H54 (cell line): ENCODE measurements around the gene IFI35.
A peak's percentile ranks its signal among the peaks of the same experiment; 100 is the strongest.
"Not testable (repeated sequence)": the region's sequence is repeated elsewhere in the genome, so short reads cannot be mapped to it uniquely, and the experiment has no call there.

ENCODE experiments used
- DNase-seq: peaks from one replicate; pipeline ENCODE4 v3.0.0; 2011; ENCODE audit warnings: low spot score, mixed read lengths; ENCODE audit not compliant: insufficient read length
- FAIRE-seq: peaks from 3 replicates; lab custom pipeline; 2011; peaks lifted over from hg19 to GRCh38; lab: Jason Lieb, UNC
- POLR2A ChIP-seq: IDR thresholded peaks from 2 replicates; pipeline ENCODE4 v1.6.1; 2011; ENCODE audit warnings: low read depth, mild to moderate bottlenecking, low read length

The IFI35 gene

DNA sequence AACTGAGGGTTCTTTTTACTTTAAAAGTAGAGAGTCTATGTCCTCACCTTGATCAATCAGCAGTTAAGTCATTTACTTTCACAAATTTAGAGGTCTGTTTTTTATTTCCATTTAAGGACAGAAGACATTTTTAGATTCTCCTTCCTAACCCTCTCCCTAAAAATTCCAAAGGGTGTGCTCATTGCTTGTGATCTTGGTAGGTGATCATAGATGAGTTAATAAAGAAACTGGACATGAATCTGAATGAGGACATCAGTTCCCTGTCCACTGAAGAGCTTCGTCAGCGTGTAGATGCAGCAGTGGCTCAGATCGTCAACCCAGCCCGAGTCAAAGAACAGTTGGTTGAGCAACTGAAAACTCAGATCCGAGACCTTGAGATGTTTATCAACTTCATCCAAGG lies 17.4 kb upstream of the IFI35 start:
- FAIRE-seq (no peak), DNase-seq (no peak)
- no peak for TF ChIP-seq POLR2A

DNA sequence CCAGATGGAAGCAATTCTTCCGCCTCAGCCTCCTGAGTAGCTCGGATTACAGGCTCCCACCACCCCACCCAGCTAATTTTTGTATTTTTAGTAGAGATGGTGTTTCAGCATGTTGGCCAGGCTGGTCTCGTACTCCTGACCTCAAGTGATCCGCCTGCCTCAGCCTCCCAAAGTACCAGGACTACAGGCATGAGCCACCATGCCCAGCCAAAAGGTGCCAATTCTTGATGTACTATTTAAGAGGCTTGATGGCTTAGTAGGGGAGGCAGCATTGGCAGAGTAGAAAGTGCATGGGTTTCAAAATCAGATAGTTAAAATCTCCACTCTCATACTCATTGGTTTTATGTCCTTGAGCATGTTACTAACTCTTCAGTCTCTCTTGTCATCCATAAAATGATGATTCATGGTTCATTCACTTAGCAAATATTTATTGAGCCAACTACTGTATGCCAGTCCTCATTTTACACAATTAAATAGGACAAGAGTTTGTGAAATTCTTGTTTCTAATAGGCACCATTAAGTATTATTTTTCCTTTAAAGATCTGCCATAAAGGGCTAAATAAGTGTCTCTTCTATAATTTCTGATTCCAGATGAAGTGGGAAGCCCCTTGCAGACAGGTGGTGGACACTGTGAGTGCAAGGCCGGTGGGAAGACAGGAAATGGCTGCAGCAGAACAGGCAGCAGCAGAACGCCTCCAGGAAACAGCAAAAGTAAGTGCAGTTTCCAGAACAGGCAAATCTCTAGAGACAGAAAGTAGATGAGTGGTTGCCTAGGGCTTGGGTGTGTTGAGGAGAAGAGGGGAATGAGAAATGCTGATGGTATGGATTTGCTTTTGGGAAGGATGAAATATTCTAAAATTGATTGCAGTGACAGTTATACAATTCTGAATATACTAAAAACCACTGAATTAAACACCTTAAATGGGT lies 16.6 kb upstream of the IFI35 start:
- TF ChIP-seq POLR2A: no peak
- FAIRE-seq: no peak
- no peak for DNase-seq

DNA sequence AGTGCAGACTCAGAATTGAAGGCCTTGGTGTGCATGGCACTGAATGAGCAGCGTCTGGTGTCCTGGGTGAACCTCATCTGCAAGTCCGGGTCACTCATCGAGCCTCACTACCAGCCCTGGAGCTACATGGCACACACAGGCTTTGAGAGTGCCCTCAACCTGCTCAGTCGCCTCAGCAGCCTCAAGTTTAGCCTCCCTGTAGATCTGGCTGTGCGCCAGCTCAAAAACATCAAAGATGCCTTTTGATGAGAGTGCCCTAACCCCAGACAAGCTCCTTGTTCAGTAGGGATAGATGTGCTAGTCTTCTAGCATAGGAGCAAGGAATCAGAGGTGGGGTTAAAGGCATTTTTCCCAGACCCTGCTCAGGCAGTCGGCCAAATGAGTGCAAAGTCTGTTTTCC lies 15.1 kb upstream of the IFI35 start:
- FAIRE-seq (no peak), DNase-seq (no peak)
- no peak for TF ChIP-seq POLR2A

DNA sequence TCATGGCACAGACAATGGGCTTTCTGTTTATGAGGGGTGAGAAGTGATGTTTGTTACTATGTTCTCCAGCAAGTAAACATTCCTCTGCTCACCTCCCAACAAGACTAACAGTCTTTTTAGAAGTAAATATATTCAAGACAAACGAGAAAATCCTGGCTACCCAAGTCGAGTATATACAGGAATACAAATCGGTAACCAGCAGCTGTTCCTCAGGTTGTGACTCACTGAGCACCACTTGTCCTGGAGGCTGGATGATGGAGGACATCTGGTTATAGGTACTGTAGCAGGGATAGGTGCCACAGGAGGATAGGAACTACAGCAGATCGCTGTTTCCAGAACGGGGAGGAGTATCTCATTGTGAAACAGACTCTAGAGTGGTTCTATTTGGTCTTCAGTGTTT lies 13.7 kb upstream of the IFI35 start:
- FAIRE-seq (no peak), DNase-seq (no peak)
- no peak for TF ChIP-seq POLR2A

DNA sequence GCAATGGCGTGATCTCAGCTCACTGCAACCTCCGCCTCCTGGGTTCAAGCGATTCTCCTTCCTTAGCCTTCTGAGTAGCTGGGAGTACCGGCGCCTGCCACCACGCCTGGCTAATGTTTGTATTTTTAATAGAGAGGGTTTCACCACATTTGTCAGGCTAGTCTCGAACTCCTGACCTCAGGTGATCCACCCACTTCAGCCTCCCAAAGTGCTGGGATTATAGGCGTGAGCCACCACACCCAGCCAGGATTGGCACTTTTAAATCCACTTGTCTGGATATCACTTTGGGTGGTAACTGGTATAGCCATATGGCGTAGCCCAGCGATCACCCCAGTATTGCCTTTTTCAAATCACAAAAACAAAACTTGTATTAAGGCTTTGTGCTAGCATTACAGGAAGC lies 12.7 kb upstream of the IFI35 start:
- not testable (repeated sequence) for FAIRE-seq, DNase-seq

DNA sequence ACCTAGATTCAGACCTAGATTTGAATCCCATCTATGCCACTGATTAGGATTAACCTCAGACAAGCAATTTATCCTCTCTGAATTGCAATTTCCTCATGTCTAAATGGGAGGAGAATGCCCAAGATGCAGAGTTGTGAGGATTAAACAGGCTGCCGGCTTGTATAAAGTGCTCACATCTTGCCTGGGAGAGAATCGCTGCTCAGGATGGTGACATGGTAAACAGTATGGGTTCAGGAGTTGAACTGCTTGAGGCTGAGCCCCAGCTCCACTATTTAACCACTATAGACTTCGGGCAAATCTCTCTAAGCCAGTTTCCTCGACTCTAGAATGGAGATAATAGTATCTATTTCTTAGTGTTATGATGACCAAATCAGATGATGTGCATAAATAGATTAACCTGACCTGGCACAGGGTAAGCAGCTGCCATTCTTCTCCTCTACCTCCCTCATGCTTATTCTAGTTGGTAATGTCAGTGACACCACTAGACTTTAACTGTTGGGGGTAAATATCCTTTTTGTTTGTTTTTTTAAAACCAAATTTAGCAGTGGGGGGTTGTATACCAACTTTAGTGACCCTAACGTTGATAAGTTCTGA lies 9.1 kb upstream of the IFI35 start:
- FAIRE-seq (no peak), DNase-seq (no peak)
- TF ChIP-seq POLR2A: no peak

DNA sequence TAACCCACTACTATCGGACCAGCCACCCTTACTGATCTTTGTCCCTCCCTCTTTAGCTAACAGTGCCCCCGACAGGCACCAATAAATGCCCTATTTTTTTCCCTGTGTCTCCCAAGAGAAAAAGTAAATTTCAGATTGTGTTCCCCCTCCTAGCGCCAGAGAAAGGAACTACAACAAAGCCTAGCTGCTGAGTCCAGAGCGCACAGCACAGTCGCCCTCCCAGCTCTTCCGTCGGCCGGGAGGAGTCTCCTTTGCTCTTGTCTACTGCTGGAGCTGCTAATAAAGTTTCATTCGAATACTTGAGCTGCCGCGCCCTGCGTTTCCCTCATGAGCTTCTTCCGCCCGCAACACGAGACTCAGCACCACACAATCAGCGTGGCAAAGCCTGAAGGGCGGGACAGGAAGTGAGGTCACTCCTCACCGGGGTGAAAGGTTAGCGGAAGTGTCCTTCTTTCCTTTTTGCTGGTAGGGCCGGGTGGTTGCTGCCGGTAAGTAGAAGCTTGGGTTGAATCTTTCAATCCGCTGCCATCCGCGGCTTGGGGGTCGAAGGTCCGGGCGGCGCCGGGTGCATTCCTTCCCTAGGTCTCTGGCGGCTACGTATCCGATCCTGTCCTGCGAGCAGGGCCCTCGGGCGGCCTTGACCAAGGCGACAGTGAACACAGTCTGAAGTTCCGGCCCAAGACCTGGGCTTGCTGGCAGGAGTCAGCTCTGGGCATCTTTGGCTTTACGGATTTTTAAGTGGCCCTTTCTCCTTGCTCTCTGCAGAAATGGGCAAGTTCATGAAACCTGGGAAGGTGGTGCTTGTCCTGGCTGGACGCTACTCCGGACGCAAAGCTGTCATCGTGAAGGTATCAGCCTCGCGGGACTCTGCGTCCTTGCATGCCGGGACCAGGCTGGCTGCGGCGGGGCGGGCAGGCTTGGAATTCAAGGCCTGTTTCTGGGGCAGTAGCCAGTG lies 8.3 kb upstream of the IFI35 start, which contains the start of gene RPL27:
TSS of gene RPL27 (plus strand) at position 436 of the 955 bp plus-strand sequence. CDS start at position 768, 332 bp downstream.
- FAIRE-seq (peak; percentile 77), DNase-seq (peak; percentile 71)
- peak; percentile 77 for TF ChIP-seq POLR2A

DNA sequence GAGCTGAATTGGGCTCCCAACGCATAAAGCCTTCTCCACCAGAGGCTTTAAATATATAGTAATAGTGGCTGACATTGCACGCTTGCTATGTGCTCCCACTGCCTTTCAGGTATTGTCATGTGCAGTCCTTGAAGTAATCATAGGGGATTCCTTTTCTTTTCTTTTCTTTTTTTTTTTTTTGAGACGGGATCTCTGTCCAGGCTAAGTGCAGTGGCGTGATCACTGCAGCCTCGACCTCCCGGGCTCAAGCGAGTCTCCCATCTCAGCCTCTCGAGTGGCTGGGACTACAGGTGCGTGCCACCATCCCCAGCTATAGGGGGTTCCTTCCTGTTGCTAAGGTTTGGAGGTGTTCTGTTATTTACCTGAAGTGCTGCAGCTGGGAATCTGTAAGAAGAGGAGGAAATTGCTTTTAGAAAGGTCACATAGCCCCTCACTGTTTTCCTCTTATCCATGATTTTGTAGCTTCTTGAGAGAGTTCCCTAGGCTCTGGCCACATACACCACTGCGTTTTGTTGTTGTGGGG lies 7.5 kb upstream of the IFI35 start:
- no peak for FAIRE-seq
- TF ChIP-seq POLR2A: no peak
- DNase-seq: no peak

DNA sequence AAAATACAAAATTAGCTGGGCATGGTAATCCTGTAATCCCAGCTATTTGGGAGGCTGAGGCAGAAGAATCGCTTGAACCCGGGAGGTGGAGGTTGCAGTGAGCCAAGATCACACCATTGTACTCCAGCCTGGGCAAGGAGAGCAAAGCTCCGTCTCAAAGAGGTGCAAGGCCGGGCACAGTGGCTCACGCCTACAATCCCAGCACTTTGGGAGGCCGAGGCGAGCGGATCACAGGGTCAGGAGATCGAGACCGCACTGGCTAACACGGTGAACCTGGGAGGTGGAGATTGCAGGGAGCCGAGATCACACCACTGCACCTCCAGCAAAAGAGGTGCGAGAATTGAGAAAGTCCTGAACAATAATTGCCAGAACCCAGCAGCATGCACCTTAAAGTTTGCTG lies 5.7 kb upstream of the IFI35 start:
- not testable (repeated sequence) for DNase-seq, FAIRE-seq

- no peak for FAIRE-seq
- DNase-seq: no peak
- TF ChIP-seq POLR2A: no peak
These were observed 2.9 kb upstream of the IFI35 start for GRCh38 chr17:43003542-43004172.

GRCh38 chr17:43010667-43011308 lies 4.2 kb downstream of the IFI35 start:
- FAIRE-seq (no peak), DNase-seq (no peak)
- TF ChIP-seq POLR2A: no peak

- TF ChIP-seq POLR2A: no peak
- no peak for DNase-seq
- FAIRE-seq: no peak
These were observed 5.3 kb downstream of the IFI35 start for GRCh38 chr17:43011728-43012472.
